GM12801 (cell line): ENCODE results near the gene FHIT.

Source experiments
- TF ChIP-seq, protein P1 (sequence below): IDR thresholded peaks from one replicate; pipeline ENCODE4 v1.5.1; 2011; ENCODE audit warnings: control low read depth; ENCODE audit not compliant: insufficient read length; ENCODE audit errors: extremely low read depth

The FHIT gene

DNA sequence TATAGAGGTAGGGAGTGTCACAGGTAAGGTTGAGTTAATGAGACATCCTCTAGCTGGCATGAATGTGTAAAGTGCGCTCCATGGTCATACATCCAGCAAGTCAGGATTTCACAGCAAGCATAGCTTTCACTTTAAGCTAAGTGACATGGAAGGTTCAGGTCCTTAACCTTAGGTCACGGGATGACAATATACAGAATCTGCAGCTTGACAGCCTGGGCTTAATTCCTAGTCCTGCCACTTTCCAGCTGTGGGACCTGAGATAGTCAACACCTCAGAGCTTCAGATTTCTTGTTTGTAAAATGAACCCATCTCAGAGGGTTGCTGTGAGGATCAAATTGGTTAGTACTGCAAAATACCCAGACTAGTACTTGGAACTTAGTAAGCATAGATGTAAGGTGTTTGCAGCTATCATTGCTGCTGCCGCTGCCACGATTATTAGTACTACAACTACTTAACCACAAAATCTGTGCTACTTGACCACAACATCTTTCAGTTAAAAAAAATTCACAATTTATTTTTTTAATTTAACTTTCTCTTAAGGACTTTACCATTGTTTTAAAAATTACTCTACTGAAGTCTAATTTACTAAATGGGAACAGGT, 1311.3 kb downstream of the FHIT start:
- TF ChIP-seq, protein P1, sequence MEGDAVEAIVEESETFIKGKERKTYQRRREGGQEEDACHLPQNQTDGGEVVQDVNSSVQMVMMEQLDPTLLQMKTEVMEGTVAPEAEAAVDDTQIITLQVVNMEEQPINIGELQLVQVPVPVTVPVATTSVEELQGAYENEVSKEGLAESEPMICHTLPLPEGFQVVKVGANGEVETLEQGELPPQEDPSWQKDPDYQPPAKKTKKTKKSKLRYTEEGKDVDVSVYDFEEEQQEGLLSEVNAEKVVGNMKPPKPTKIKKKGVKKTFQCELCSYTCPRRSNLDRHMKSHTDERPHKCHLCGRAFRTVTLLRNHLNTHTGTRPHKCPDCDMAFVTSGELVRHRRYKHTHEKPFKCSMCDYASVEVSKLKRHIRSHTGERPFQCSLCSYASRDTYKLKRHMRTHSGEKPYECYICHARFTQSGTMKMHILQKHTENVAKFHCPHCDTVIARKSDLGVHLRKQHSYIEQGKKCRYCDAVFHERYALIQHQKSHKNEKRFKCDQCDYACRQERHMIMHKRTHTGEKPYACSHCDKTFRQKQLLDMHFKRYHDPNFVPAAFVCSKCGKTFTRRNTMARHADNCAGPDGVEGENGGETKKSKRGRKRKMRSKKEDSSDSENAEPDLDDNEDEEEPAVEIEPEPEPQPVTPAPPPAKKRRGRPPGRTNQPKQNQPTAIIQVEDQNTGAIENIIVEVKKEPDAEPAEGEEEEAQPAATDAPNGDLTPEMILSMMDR = no peak

DNA sequence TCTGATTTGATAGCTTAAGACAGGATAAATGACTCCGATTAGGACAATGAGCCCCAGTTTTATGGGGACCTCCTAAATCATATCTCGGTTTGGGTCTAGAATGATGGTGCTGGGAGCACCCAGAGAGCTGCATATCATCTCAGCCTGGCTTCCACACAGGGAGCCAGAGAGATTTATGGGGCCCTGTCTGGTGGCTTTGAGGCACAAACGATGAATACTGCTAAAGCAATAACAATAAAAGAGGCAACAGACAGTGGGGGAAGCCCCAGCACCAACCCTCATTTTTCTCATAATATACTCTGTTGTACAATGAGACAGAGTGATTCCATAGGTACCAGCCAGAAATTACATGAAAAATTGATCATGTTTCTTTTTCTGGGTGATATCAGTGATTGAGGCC, 1312.4 kb downstream of the FHIT start:
- TF ChIP-seq, protein P1 = no peak

DNA sequence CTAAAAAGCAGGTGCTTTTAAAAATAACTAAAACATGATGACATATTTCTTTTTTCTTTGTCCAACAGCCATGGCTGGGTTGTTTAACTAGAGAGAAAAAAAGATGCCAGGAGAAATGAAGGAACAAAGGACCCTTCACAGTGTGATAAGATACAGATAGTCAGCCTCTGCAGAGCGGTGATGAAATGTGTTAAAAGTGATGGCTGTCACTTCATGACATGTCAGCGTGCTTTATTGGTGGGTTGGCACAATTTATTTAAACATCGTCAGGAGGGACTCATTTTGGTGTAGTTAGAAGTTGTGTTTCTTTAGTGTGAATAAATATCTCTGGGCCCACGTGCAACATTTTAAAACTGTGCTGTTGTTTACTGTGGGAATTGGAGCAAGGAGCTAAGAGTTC, 1314.1 kb downstream of the FHIT start:
- TF ChIP-seq, protein P1 = no peak

DNA sequence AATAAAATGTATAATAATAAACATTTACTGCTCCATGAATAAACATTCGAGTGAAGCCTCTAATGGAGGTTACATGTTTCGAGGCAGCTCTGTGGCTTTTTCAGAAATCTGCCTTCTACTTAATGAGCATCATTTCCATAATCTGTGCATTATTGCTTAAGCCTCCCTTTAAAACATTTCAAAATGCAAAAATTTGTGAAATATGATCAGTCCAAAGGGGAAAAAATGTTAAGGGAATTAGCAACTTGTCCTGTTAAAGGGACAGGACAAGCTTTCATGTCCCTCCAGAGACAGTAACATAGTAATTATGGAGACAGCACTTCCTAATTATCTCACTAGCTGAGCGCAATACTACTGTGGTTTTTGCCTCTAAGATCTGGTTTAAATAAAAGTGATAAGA, 1314.8 kb downstream of the FHIT start:
- TF ChIP-seq, protein P1 = no peak

DNA sequence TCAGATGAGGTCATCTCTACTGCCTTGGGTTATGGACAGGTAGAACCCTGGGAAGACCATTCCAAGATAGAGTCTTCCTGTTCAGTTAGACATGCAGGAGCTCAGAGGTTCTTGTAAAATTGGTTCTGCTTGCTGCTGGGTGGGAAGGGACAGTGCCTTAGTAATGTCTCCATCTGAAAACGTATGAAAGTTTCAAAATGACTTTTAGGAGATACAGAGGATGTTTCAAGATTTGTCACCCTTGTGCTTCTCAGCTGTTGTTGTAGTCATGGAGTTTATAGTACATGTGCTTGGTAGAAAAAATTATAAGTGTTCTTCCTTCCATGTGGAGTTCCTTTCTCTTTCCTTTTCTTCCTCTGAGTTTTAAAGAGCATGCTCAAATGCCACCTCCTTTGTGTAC, 1316.2 kb downstream of the FHIT start:
- TF ChIP-seq, protein P1 = no peak

DNA sequence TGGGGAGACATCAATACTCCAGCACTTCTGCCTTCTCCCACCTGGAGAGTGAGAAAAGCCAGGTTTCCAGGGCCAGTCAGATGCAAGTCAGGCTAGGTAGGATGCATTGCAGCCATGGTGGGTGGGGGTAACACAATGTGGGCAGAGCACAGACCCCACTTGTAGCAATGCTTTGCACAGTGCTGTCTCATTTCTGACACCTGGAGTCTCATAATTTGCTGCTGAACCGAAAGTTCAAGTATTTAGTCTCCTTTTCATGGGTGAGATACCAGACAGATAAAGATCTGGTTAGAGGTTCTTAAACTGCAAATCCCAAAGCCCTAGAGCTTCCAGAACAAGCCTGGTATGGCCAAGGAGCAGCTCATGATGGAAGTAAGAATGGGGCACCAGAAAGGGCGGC, 1321.1 kb downstream of the FHIT start:
- TF ChIP-seq, protein P1 = no peak

DNA sequence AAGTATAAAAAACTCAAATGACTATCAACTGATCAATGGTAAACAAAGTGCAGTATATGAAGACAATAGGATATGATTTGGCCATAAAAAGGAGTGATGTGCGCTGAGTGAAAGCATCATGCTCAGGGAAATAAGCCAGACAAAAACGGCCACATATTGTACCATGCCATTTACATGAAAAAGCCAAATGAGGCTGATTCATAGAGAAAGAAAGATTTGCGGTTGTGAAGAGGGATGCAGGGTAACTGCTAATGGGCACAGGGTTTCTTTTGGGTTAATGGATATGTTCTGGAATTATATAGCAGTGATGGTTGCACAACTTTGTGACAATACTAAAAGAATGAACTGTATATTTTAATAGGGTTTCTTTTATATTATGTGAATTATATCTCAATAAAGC, 1324.2 kb downstream of the FHIT start:
- TF ChIP-seq, protein P1 = no peak

DNA sequence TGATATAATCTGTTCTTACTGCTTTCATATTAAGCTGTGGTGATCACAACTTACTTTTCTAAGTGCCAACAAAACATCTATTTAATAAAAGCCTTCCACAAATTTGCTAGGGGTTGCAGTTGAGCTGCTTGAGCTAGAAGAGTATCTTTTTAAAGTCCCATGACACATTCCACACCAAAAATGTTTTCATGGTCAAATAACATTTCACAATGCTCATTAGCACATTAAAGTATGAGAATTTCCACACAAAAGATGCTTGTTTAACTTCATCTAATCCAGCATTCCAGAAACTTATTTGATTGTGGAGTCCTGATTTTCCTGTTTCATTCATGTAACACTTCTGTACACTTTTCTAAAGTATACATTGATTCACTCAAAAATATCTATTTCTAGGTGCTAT, 1325.3 kb downstream of the FHIT start:
- TF ChIP-seq, protein P1 = no peak
